Erythroblast (primary cell): ENCODE data around the gene HP1BP3.

Experiments
- GATA1 ChIP-seq: IDR thresholded peaks from 2 replicates; pipeline ENCODE4 v1.6.1; 2011; ENCODE audit warnings: low read depth, mild to moderate bottlenecking, control low read depth, low read length, moderate library complexity
- POLR2A ChIP-seq: IDR thresholded peaks from 2 replicates; pipeline ENCODE4 v1.6.1; 2011; ENCODE audit warnings: mild to moderate bottlenecking, low read length

GRCh38 chr1:20732071-20732587 lies 55.0 kb downstream of the HP1BP3 start:
- no peak for TF ChIP-seq POLR2A
- TF ChIP-seq GATA1, result no peak
